NCI-H524 (cell line): ENCODE data around the gene JAG1.

Experiments
- DNase-seq, 2 experiments: peaks; one replicate each; lab custom pipeline; 2025; lab: John Stamatoyannopoulos, UW

Gene JAG1

GRCh38 chr20:10668677-10669368 is 5.0 kb downstream of the JAG1 start:
- no peak for DNase-seq

- no peak for DNase-seq
These were observed 6.1 kb downstream of the JAG1 start for GRCh38 chr20:10667560-10668167.

GRCh38 chr20:10667077-10667401 is 6.8 kb downstream of the JAG1 start:
- DNase-seq = no peak

- DNase-seq = no peak
These were observed 7.3 kb downstream of the JAG1 start for GRCh38 chr20:10666221-10667076.

GRCh38 chr20:10665791-10666190 is 8.0 kb downstream of the JAG1 start:
- DNase-seq = no peak

GRCh38 chr20:10665027-10665561 is 8.7 kb downstream of the JAG1 start:
- peak in 1 of 2 experiments; percentile 55 for DNase-seq

GRCh38 chr20:10663756-10664155 is 10.0 kb downstream of the JAG1 start:
- no peak for DNase-seq

- DNase-seq = no peak
These were observed 10.9 kb downstream of the JAG1 start for GRCh38 chr20:10662661-10663458.

GRCh38 chr20:10662151-10662550 is 11.6 kb downstream of the JAG1 start:
- DNase-seq = no peak

GRCh38 chr20:10661261-10661660 is 12.5 kb downstream of the JAG1 start:
- DNase-seq = no peak

GRCh38 chr20:10660661-10661060 is 13.1 kb downstream of the JAG1 start:
- DNase-seq = no peak

GRCh38 chr20:10659651-10660601 is 13.9 kb downstream of the JAG1 start:
- DNase-seq = no peak

GRCh38 chr20:10658876-10659632 is 14.7 kb downstream of the JAG1 start:
- no peak for DNase-seq

GRCh38 chr20:10658051-10658823 is 15.6 kb downstream of the JAG1 start:
- DNase-seq = peak in 1 of 2 experiments; percentile 41

GRCh38 chr20:10657453-10657852 is 16.3 kb downstream of the JAG1 start:
- DNase-seq = no peak

- no peak for DNase-seq
These were observed 17.8 kb downstream of the JAG1 start for GRCh38 chr20:10655720-10656669.

GRCh38 chr20:10654630-10655029 is 19.2 kb downstream of the JAG1 start:
- no peak for DNase-seq

GRCh38 chr20:10654250-10654610 is 19.6 kb downstream of the JAG1 start:
- DNase-seq = no peak
